RWPE1 (cell line): Measurements from ENCODE around the gene KAZALD1.

Source experiments
- CTCF ChIA-PET: fragments of 350-600 bp; sonication (Branson Sonifier 250); formaldehyde crosslinking; extraction: SDS; loops from one replicate; lab custom pipeline; 2021; lab: Yijun Ruan, JAX
- POLR2A ChIA-PET: fragments of 400-600 bp; formaldehyde crosslinking; extraction: SDS; loops from one replicate; lab custom pipeline; 2020; ENCODE audit warnings: antibody characterized with exemption; ENCODE audit not compliant: low non-redundant PET; lab: Yijun Ruan, JAX
- DNase-seq: peaks from one replicate; pipeline ENCODE4 v3.0.0; 2012; ENCODE audit warnings: low spot score
- H3K27ac ChIP-seq: fragments of 450-650 bp; 2 replicates; pipeline ENCODE4 v1.5.1; 2017
- TF ChIP-seq, protein P1 (sequence below): fragments of 450-650 bp; conservative IDR thresholded peaks from 2 replicates; pipeline ENCODE4 v1.5.1; 2017; ENCODE audit warnings: low read depth, mild to moderate bottlenecking

The KAZALD1 gene

DNA sequence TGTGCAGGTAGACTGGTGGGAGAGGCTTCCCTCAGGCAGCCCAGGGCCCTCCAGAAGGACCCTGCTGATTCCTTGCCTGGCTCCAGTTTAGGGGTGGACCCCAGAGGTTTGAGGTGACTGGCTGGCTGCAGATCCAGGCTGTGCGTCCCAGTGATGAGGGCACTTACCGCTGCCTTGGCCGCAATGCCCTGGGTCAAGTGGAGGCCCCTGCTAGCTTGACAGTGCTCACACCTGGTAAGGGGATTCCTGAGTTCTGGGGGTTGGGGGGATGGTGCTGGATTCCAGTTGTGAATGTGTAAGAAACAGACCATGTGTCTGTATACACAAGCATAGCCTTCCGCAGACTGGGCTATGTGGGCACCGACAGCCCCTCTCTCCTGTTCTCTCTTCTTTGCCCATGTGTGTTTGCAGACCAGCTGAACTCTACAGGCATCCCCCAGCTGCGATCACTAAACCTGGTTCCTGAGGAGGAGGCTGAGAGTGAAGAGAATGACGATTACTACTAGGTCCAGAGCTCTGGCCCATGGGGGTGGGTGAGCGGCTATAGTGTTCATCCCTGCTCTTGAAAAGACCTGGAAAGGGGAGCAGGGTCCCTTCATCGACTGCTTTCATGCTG, 2.7 kb downstream of the KAZALD1 start:
- CTCF ChIA-PET: interaction anchor here (0.9 kb wide), 1 partner anchor 78 kb away, joined by 3 read pairs; no protein-coding TSS in a partner anchor
- TF ChIP-seq, protein P1, sequence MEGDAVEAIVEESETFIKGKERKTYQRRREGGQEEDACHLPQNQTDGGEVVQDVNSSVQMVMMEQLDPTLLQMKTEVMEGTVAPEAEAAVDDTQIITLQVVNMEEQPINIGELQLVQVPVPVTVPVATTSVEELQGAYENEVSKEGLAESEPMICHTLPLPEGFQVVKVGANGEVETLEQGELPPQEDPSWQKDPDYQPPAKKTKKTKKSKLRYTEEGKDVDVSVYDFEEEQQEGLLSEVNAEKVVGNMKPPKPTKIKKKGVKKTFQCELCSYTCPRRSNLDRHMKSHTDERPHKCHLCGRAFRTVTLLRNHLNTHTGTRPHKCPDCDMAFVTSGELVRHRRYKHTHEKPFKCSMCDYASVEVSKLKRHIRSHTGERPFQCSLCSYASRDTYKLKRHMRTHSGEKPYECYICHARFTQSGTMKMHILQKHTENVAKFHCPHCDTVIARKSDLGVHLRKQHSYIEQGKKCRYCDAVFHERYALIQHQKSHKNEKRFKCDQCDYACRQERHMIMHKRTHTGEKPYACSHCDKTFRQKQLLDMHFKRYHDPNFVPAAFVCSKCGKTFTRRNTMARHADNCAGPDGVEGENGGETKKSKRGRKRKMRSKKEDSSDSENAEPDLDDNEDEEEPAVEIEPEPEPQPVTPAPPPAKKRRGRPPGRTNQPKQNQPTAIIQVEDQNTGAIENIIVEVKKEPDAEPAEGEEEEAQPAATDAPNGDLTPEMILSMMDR: no peak
- POLR2A ChIA-PET: no interaction called here
- H3K27ac ChIP-seq: peak overlapping the region; percentile 94
- no peak for DNase-seq

DNA sequence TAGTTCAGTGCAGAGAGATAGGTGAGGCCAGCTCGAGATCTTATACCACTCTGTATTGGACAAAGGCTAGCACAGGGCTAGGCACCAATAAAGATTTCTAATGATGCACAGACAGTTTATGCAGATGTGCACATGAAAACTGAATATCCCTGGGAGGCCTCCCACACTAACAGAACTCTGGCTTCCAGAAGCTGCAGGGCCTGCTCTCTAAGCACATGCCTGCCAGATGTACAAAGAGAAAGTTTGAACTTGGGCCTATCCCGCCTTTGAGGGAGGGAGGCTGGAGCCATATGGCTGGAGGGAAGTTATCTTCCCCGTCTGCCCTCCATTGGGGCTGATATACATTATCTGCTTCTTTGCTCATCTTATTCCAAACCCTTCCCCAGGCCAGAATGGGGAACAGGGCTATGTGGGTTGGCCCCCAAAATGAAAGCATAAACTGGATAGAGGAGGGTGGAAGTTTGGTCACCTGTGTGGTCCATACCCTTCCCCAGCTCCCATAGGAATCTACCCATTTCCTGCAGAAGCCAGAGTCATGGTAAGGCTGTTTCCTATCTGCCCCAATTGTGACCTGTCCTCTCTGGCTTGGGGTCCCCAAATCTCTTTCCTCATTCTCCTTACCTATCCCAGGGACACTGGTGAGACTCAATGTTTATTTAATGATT, 3.8 kb downstream of the KAZALD1 start:
- TF ChIP-seq, protein P1: no peak
- DNase-seq: no peak
- ChIA-PET CTCF (interaction anchor here (0.9 to 2.5 kb wide), 3 partner anchors 47 to 77 kb away, joined by 3 to 7 read pairs (median 4); no protein-coding TSS in a partner anchor), POLR2A (no interaction called here)
- peak overlapping the region; percentile 94 for H3K27ac ChIP-seq

DNA sequence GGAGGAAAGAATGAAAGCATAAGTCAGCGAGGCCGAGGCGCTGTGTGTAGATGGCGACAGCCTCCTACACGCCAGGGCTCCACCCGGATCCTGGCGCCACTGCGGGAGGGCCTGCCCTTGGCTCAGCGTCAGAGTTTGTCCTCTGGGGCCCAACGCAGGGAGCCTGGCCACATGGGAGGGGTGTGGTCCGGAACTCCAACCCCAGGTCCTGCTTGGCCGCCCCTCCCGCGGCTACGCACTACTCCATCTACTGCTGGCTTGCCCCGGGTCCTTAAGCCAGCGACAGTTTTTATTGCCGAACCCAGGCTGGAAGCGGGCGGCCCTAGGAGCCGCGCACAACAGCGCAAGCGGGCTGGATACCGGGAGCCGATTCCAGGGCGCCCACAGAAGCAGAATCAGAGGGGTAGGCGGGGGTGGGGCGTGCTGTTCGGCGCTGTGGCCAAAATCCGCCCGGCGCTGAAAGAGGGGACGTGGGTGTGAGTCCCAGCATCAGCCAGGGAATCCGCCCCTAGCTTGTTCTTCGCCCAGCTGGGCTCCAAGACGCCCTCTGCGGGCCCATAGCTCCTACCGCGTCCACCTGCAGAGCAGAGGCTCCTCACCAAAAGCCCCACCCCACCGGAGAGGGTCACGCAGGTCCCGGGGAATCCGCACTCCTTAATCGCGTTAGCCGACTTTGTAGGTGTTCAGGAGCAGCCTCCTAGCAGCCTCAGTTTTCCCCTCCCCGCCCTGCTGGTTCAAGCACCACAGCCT, 4.5 kb downstream of the KAZALD1 start:
- peak overlapping the region; percentile 94 for H3K27ac ChIP-seq
- TF ChIP-seq, protein P1: peak; percentile 64
- ChIA-PET POLR2A (no interaction called here), CTCF (interaction anchor here (0.6 to 2.7 kb wide), 9 partner anchors 9 to 76 kb away, joined by 3 to 23 read pairs (median 5); no protein-coding TSS in a partner anchor)
- DNase-seq: peak; percentile 89

DNA sequence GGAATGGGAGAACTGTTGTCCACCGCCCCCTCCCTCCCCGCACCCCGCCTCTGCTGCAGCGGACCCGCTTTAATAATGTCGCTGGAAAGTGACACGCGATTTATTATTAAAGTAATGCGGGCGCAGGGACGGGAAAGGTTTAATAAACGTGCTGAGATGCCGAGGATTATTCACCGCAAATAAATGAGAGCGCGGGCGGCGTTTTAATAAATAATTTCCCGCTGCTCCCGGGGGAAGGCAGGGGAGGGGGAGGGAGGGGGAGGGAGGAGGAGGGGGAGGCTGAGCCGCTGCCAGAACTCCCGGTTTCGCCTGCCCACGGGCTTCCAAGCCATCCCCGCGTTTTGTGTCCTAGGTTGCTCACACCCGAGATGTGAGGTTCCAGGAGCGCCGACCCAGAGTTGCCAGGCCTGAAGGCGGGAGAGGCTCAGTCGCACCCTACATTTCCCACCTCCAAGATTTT, 5.1 kb downstream of the KAZALD1 start:
- ChIA-PET CTCF (interaction anchor here (0.5 to 3.0 kb wide), 13 partner anchors 9 to 147 kb away, joined by 3 to 23 read pairs (median 4); no protein-coding TSS in a partner anchor), POLR2A (no interaction called here)
- H3K27ac ChIP-seq: peak overlapping the region; percentile 94
- TF ChIP-seq, protein P1: 0 out of 2 replicates have a peak, but pooled peaks have one; percentile 3
- DNase-seq: peak; percentile 47

DNA sequence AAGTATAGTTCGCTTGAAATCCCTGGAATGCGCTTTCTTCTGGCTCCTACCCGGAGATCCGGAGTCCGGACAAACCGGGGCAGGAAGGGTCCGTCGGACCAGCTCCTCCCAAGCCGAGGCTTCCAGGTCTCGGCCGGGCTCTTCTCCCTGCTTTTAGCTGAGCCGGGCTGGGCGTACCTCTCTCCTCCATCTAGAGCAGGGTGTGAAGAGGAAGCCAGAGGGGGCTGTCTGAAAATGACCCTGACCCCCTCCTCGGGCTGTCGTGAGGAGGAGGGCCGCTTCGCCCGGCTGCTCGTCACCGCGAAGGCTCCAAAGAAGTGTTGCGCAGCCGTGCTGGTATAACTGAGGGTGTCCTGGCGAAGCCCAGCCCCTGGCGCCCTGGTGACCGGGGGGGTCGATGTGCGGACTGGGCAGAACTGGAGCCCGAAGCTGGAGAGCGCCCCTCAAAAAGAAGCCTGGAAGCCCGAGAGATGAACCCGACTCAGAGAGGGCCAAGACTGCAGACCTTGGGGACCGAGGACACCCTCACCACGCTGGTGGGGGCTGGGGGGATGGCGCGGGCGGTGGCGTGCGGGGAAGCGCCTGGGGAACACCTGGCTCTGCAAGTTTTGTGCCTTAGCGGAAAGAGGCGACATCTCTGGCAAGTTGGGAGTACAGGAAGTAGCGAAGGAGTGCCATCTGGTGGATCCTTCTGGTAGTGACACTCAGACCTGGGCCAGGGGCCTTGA, 5.7 kb downstream of the KAZALD1 start:
- DNase-seq: peak; percentile 74
- POLR2A ChIA-PET: no interaction called here
- peak overlapping the region; percentile 94 for H3K27ac ChIP-seq
- TF ChIP-seq, protein P1: peak; percentile 87
- CTCF ChIA-PET: interaction anchor here (0.5 to 3.0 kb wide), 15 partner anchors 7 to 147 kb away, joined by 3 to 23 read pairs (median 4); no protein-coding TSS in a partner anchor
